Kidney (tissue), 14 donors: Measurements from ENCODE around the gene ARHGDIA. TPM values are rescaled to one million over a fixed set of nuclear protein-coding genes. Genes with fewer than 3 reads are reported as not detected.

Experiments
- DNase-seq, 5 donors: peaks; one replicate each; pipeline ENCODE4 v3.0.0-alpha.2; 2013 to 2020
- FAIRE-seq: peaks from 2 replicates; lab custom pipeline; 2012; peaks lifted over from hg19 to GRCh38; lab: Jason Lieb, UNC
- H3K27ac ChIP-seq, 2 donors: one replicate each; pipeline ENCODE4 v1.7.0; 2013; ENCODE audit warnings: low read depth in 2 of 2, low read length in 2 of 2, inconsistent platforms in 1 of 2
- H3K27me3 ChIP-seq: one replicate; pipeline ENCODE4 v1.7.1; 2013; ENCODE audit warnings: low read length, inconsistent platforms; ENCODE audit not compliant: control insufficient read depth, insufficient read depth
- H3K36me3 ChIP-seq, 3 donors: one replicate each; pipeline versions ENCODE4 v1.7.0 to v1.7.1; 2013; ENCODE audit warnings: low read length in 3 of 3, control low read depth in 1 of 3, inconsistent platforms in 1 of 3; ENCODE audit not compliant: insufficient read depth in 3 of 3, control insufficient read depth in 2 of 3
- H3K4me1 ChIP-seq, 3 donors: one replicate each; pipeline versions ENCODE4 v1.7.0 to v1.7.1; 2013; ENCODE audit warnings: low read length in 3 of 3, inconsistent platforms in 1 of 3, low read depth in 1 of 3; ENCODE audit not compliant: control insufficient read depth in 2 of 3, insufficient read depth in 2 of 3
- H3K4me3 ChIP-seq, 3 donors: one replicate each; pipeline versions ENCODE4 v1.7.0 to v1.8.1; 2013; ENCODE audit warnings: low read length in 3 of 3, control low read depth in 1 of 3, inconsistent platforms in 1 of 3
- H3K9ac ChIP-seq, 3 donors: one replicate each; pipeline versions ENCODE4 v1.7.0 to v1.7.1; 2013; ENCODE audit warnings: low read length in 3 of 3, control low read depth in 1 of 3, inconsistent platforms in 1 of 3
- H3K9me3 ChIP-seq, 3 donors: one replicate each; pipeline versions ENCODE4 v1.7.0 to v1.7.1; 2013; ENCODE audit warnings: low read length in 3 of 3, control low read depth in 1 of 3, inconsistent platforms in 1 of 3; ENCODE audit not compliant: control insufficient read depth in 2 of 3, insufficient read depth in 1 of 3
- CTCF ChIP-seq: IDR thresholded peaks from 3 replicates; pipeline ENCODE4 v1.5.1; 2012; ENCODE audit warnings: mild to moderate bottlenecking, moderate library complexity, borderline replicate concordance; ENCODE audit not compliant: insufficient read depth; ENCODE audit errors: extremely low read depth
- intact Hi-C: fragments of 100-400 bp; cut with DNase I; formaldehyde crosslinking; loops from one replicate; pipeline ENCODE4 v1.11.1; 2022
- polyA plus RNA-seq: library from polyadenylated mRNA; stranded (reverse); fragments of 350-450 nt; fragmentation: Illumina TruSeq; extraction: RNeasy Lipid Tissue Mini Kit (QIAGEN cat#74804); gene quantifications from one replicate; pipeline ENCODE4 v1.2.3, GENCODE V29; 2014; ENCODE audit warnings: low read depth, low replicate concordance; ENCODE audit not compliant: insufficient read depth
- total RNA-seq: library from RNA; stranded (reverse); fragmentation: NEBNext Ultra II Directional; extraction: Animal tissue kit (Norgen Biotek cat#: 25700); gene quantifications from one replicate; pipeline ENCODE4 v1.2.1, GENCODE V29; 2021
- donor health status: control.
- donor health status: control.
- donor health status: control.
- donor health status: control.
- donor health status: control.
- donor health status: DM: yes; HTN: yes; CAD: no.
- donor health status: Normal renal cell carcinoma (clear cell type).

The ARHGDIA gene
- total and polyA plus RNA-seq, 2 donors from 2014 or later: 424 to 453 TPM

- no peaks in the 10 kb centered on the region for H3K9me3 ChIP-seq
- TF ChIP-seq CTCF: no peak
- H3K4me1 ChIP-seq: peaks cover 0 to 10% (median 0%) of the 10 kb centered on the region in 3 donors
- DNase-seq: peak in 1 of 5 donors; percentile 64
- H3K9ac ChIP-seq: no peak overlapping the region
- no peak overlapping the region for H3K4me3 ChIP-seq
- intact Hi-C loops: no loop called here
- FAIRE-seq: no peak
- no peak overlapping the region for H3K27ac ChIP-seq
- H3K27me3 ChIP-seq: no peaks in the 10 kb centered on the region
- H3K36me3 ChIP-seq: peaks cover 0 to 9% (median 3%) of the 10 kb centered on the region in 3 donors
These were observed 34.3 kb upstream of the ARHGDIA start for GRCh38 chr17:81905424-81905875.

GRCh38 chr17:81904600-81905423 is 33.7 kb upstream of the ARHGDIA start:
- no peak for FAIRE-seq
- peaks cover 0 to 4% (median 0%) of the 10 kb centered on the region in 3 donors for H3K4me1 ChIP-seq
- peak in 1 of 5 donors; percentile 64 for DNase-seq
- no peaks in the 10 kb centered on the region for H3K27me3 ChIP-seq
- no peak overlapping the region for H3K4me3 ChIP-seq
- TF ChIP-seq CTCF: no peak
- H3K9me3 ChIP-seq: no peaks in the 10 kb centered on the region
- H3K27ac ChIP-seq: no peak overlapping the region
- intact Hi-C loops: no loop called here
- peaks cover 0 to 16% (median 3%) of the 10 kb centered on the region in 3 donors for H3K36me3 ChIP-seq
- no peak overlapping the region for H3K9ac ChIP-seq

- peaks cover 0 to 3% (median 0%) of the 10 kb centered on the region in 3 donors for H3K4me1 ChIP-seq
- no peak overlapping the region for H3K4me3 ChIP-seq
- DNase-seq: peak in 1 of 5 donors; percentile 64
- no peak for TF ChIP-seq CTCF
- no peak overlapping the region for H3K9ac ChIP-seq
- H3K9me3 ChIP-seq: no peaks in the 10 kb centered on the region
- no peaks in the 10 kb centered on the region for H3K27me3 ChIP-seq
- FAIRE-seq: no peak
- H3K27ac ChIP-seq: no peak overlapping the region
- H3K36me3 ChIP-seq: peaks cover 0 to 19% (median 3%) of the 10 kb centered on the region in 3 donors
- intact Hi-C loops: no loop called here
These were observed 32.9 kb upstream of the ARHGDIA start for GRCh38 chr17:81903896-81904599.
